Transverse colon (tissue), 3 donors: ENCODE data around the gene PIK3C2G.

Source experiments
- CTCF ChIP-seq, 5 experiments: fragments of 200-600 bp in 3 of 5; fragments of 450-650 bp in 2 of 5; sonication (generic) in 3 of 5; IDR thresholded peaks; 1 replicate in 2 of 5; 2 replicates in 3 of 5; pipeline ENCODE4 v1.5.1; 2016 to 2017; ENCODE audit warnings: antibody characterized with exemption in 5 of 5, inconsistent platforms in 3 of 5, mild to moderate bottlenecking in 2 of 5, moderate library complexity in 1 of 5
- EP300 ChIP-seq: sonication (generic); formaldehyde crosslinking; IDR thresholded peaks from one replicate; pipeline ENCODE4 v1.6.1; 2017; ENCODE audit warnings: antibody characterized with exemption, low read depth
- POLR2A ChIP-seq: fragments of 450-650 bp; IDR thresholded peaks from one replicate; pipeline ENCODE4 v1.6.1; 2016; ENCODE audit warnings: antibody characterized with exemption, mild to moderate bottlenecking, moderate library complexity

GRCh38 chr12:18454330-18454729 lies 193.0 kb downstream of the PIK3C2G start:
- TF ChIP-seq CTCF (IDR thresholded peaks at IDR 0.05) (no peak), POLR2A (no peak), EP300 (no peak)
